Keratinocyte (primary cell): ENCODE data around the gene MMP23B. TPM values are rescaled to one million over a fixed set of nuclear protein-coding genes. Genes with fewer than 3 reads are reported as not detected.
"Not testable (repeated sequence)": the region's sequence is repeated elsewhere in the genome, so short reads cannot be mapped to it uniquely, and the experiment has no call there.

ENCODE experiments used
- DNase-seq: peaks from one replicate; pipeline ENCODE4 v3.0.0-alpha.2; 2011; ENCODE audit warnings: low read depth, missing footprints, low spot score
- FAIRE-seq: peaks from 2 replicates; lab custom pipeline; 2011; peaks lifted over from hg19 to GRCh38; lab: Jason Lieb, UNC
- H2AFZ ChIP-seq: 2 replicates; pipeline ENCODE4 v1.6.0; 2012; ENCODE audit warnings: low read length, control low read depth, inconsistent platforms; ENCODE audit not compliant: control insufficient read depth
- H3K27ac ChIP-seq: 2 replicates; pipeline ENCODE4 v1.5.1; 2011; ENCODE audit warnings: low read length; ENCODE audit not compliant: control insufficient read depth, insufficient read depth
- H3K27me3 ChIP-seq: 3 replicates; pipeline ENCODE4 v1.6.0; 2011; ENCODE audit warnings: low read length; ENCODE audit not compliant: control insufficient read depth, insufficient read depth; ENCODE audit errors: extremely low read depth
- H3K36me3 ChIP-seq, 2 experiments: 2 replicates in 1 of 2; 3 replicates in 1 of 2; pipeline ENCODE4 v1.5.1; 2011; ENCODE audit warnings: low read length in 2 of 2, mild to moderate bottlenecking in 1 of 2; ENCODE audit not compliant: control insufficient read depth in 2 of 2, insufficient read depth in 2 of 2; ENCODE audit errors: extremely low read depth in 1 of 2
- H3K4me1 ChIP-seq: 3 replicates; pipeline ENCODE4 v1.5.1; 2011; ENCODE audit warnings: low read length; ENCODE audit not compliant: control insufficient read depth, insufficient read depth; ENCODE audit errors: extremely low read depth
- H3K4me2 ChIP-seq: 3 replicates; pipeline ENCODE4 v1.6.0; 2011; ENCODE audit warnings: low read depth, low read length; ENCODE audit not compliant: control insufficient read depth, insufficient read depth; ENCODE audit errors: extremely low read depth
- H3K4me3 ChIP-seq, 3 experiments: fragments of 200-600 bp in 1 of 3; sonication (generic) in 1 of 3; 2 replicates in 2 of 3; 3 replicates in 1 of 3; pipeline ENCODE4 v1.5.1; 2011 to 2016; ENCODE audit warnings: low read length in 3 of 3, mild to moderate bottlenecking in 3 of 3, control low read depth in 2 of 3, inconsistent platforms in 1 of 3, low read depth in 1 of 3, mixed read lengths in 1 of 3, mixed run types in 1 of 3, moderate library complexity in 1 of 3; ENCODE audit not compliant: control insufficient read depth in 2 of 3, insufficient read depth in 2 of 3; ENCODE audit errors: extremely low read depth in 1 of 3
- H3K79me2 ChIP-seq: 2 replicates; pipeline ENCODE4 v1.6.0; 2012; ENCODE audit warnings: low read length; ENCODE audit not compliant: control insufficient read depth, insufficient read depth
- H3K9ac ChIP-seq: 3 replicates; pipeline ENCODE4 v1.6.0; 2011; ENCODE audit warnings: low read length; ENCODE audit not compliant: control insufficient read depth, insufficient read depth; ENCODE audit errors: extremely low read depth
- H3K9me1 ChIP-seq: 3 replicates; pipeline ENCODE4 v1.6.0; 2011; ENCODE audit warnings: low read length; ENCODE audit not compliant: control insufficient read depth, insufficient read depth; ENCODE audit errors: extremely low read depth
- H3K9me3 ChIP-seq: 2 replicates; pipeline ENCODE4 v1.5.1; 2012; ENCODE audit warnings: low read depth, low read length; ENCODE audit not compliant: control insufficient read depth
- H4K20me1 ChIP-seq: 3 replicates; pipeline ENCODE4 v1.6.0; 2011; ENCODE audit warnings: low read length; ENCODE audit not compliant: control insufficient read depth, insufficient read depth; ENCODE audit errors: extremely low read depth
- dilution Hi-C: fragments of 300-500 bp; cut with MboI; formaldehyde crosslinking; loops from one replicate; pipeline ENCODE4 v1.7.0; 2020; ENCODE audit warnings: low sequenced_read_pairs; ENCODE audit not compliant: extremely low pct_ligation_motif_present
- polyA plus RNA-seq, 5 experiments: library from polyadenylated mRNA; depleted of rRNA in 3 of 5; stranded (reverse) in 3 of 5; stranded (forward) in 1 of 5; unstranded in 1 of 5; fragments of >200 nt; gene quantifications; 1 replicate in 1 of 5; 2 replicates in 3 of 5; 3 replicates in 1 of 5; pipeline versions ENCODE4 v1.2.1 to v1.2.3, GENCODE V29; 2011 to 2012; ENCODE audit warnings: missing spikeins in 2 of 5, low read depth in 1 of 5, low replicate concordance in 1 of 5

The MMP23B gene
- polyA plus RNA-seq, 1 donor (not counting 4 experiments of a cell fraction or from before 2014, with no cell fraction given): not detected

DNA sequence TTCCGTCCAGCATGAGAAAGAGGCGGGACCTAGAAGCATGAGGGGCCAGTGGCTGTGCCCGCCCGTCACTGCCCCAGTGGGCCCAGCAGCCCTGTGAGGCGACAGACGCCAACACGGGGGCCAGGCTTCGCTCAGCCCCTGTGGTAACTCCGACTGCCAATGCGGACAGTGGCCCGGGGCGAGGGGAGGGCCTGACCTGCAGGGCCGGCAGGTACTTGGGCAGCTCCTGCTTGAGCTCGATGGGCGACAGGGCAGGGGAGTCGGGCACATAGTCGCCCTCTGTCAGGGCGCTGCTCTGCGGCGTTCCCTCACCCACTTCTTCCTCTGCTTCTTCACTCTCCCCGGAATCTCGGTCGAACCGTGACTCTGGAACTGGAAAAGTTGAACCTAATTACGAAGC, 8.1 kb downstream of the MMP23B start:
- H3K27me3 ChIP-seq, H3K4me3 ChIP-seq, FAIRE-seq, DNase-seq, H4K20me1 ChIP-seq, H3K4me1 ChIP-seq, H3K27ac ChIP-seq, H3K9me3 ChIP-seq, H3K9ac ChIP-seq, H3K4me2 ChIP-seq, H3K79me2 ChIP-seq, dilution Hi-C loops, H3K36me3 ChIP-seq, H3K9me1 ChIP-seq, H2AFZ ChIP-seq: not testable (repeated sequence)

DNA sequence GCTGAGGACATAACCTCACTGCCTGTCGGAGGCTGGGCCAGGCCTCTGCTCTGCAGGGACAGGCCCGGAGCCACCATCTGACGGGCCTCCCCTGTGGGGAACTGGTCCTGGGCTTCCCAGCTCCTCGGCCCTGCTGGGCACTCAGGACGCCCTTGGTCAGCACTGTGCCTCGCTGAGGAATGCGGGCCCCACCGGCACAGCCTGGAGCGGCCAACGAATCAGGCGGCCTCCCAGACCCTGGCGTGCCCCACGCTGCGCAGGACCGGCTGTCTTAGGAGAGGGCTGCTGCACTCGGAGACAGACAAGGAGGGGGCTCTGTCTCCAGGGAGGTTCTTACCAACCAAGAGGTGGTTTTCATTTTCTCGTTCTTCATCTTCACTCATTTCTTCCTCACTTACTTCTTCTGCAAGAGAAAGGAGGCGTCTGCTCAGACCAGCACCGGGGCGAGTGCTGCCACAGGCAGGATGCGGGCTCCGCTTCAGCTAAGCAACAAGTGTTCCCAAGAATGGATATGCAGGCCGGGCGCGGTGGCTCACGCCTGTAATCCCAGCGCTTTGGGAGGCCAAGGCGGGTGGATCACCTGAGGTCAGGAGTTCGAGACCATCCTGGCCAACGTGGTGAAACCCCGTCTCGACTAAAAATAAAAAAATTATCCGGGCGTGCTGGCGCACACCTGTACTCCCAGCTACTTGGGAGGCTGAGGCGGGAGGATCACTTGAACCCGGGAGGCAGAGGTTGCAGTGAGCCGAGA, 8.9 kb downstream of the MMP23B start:
- H3K27me3 ChIP-seq, dilution Hi-C loops, H3K4me1 ChIP-seq, H3K9me1 ChIP-seq, H4K20me1 ChIP-seq, H3K9me3 ChIP-seq, H3K79me2 ChIP-seq, H3K27ac ChIP-seq, H3K9ac ChIP-seq, H3K36me3 ChIP-seq, H3K4me2 ChIP-seq, DNase-seq, H2AFZ ChIP-seq, FAIRE-seq, H3K4me3 ChIP-seq: not testable (repeated sequence)

DNA sequence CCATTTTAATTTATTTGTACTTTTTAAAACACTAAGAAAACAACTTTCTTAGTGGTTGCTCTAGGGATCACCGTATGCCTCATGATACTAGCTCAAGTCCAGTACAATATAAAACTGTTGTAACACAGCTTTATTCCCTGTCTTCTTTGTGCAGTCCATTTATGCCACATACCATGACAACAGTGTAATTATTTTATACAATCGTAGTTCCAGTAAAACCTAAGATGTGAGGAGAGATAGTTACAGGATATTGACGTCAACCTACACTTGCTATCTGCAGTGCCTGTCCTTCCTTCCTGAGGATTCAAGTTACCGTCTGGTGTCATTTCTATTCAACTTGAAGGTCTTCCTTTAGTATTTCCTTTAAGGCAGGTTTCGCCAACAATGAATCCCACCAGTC, 14.4 kb downstream of the MMP23B start:
- DNase-seq, H2AFZ ChIP-seq, H4K20me1 ChIP-seq, H3K4me3 ChIP-seq, H3K9me3 ChIP-seq, H3K27me3 ChIP-seq, H3K4me1 ChIP-seq, FAIRE-seq, H3K4me2 ChIP-seq, H3K9ac ChIP-seq, H3K9me1 ChIP-seq, dilution Hi-C loops, H3K79me2 ChIP-seq, H3K27ac ChIP-seq: not testable (repeated sequence)
- peaks cover 4 to 10% of the 10 kb centered on the region in 2 experiments for H3K36me3 ChIP-seq

DNA sequence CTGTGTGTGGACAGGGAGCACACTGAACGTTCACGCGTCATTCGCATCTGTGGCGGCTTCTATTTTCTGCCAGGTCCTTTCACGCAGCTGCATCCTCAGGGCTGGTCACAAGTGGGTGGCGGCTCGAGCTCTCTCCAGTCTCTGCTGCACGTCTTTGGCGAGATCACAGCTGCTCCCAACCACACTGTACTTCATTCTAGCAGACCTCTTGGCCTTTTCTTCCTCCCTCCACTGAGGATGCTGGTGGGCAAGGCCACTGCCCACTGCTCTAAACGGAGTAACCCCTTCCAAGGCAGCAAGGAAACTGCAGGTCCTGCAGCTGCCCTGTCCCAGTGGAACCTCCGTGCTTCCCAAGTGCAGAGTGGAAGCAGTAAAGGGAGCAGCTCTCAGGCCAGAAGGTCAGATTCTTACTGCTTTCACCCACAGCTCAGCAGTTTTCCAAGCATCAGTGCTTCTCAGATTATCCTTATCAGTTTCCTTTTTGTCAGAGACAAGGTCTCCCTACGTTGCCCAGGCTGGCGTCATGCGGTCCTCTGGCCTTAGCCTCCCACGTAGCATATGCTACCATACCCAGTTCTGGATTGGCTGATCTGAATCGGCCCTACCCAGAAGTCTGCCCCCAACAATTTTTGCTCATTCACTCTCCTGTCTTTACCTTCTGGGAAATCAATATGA, 15.7 kb downstream of the MMP23B start:
- H3K4me1 ChIP-seq, H3K9me3 ChIP-seq, H3K27ac ChIP-seq, H2AFZ ChIP-seq, H3K9me1 ChIP-seq, H4K20me1 ChIP-seq, DNase-seq, dilution Hi-C loops, FAIRE-seq, H3K79me2 ChIP-seq, H3K4me3 ChIP-seq, H3K27me3 ChIP-seq, H3K9ac ChIP-seq, H3K4me2 ChIP-seq: not testable (repeated sequence)
- peaks cover 4 to 15% of the 10 kb centered on the region in 2 experiments for H3K36me3 ChIP-seq

DNA sequence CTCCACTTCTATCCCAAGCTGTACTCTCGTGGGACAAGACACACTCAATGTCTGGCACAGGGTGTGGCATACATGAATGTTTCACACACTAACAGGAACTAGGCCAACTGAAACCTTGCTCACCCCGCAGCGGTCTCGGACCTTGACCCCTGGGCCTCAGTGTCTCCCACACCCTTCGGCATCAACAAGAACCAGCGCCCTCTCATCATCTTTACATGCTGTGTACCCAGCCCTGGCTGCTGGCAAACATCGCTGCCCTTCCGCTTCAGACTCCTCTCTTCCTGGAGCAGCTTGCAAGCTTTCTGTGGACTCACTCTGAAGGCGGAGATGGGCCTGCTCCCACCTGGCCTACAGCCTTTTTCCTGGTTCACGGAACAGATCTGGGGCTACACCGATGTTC, 16.3 kb downstream of the MMP23B start:
- H3K4me1 ChIP-seq, H4K20me1 ChIP-seq, DNase-seq, FAIRE-seq, H2AFZ ChIP-seq, H3K9me3 ChIP-seq, H3K4me2 ChIP-seq, H3K27ac ChIP-seq, H3K9me1 ChIP-seq, H3K4me3 ChIP-seq, H3K79me2 ChIP-seq, H3K9ac ChIP-seq, dilution Hi-C loops, H3K27me3 ChIP-seq: not testable (repeated sequence)
- H3K36me3 ChIP-seq: peaks cover 4 to 15% of the 10 kb centered on the region in 2 experiments
